ENCODE measurements around the gene MAD1L1.

- TF ChIP-seq POLR2A (IDR thresholded peaks at IDR 0.05) (no peak), CTCF (IDR thresholded peaks at IDR 0.05) (no peak), POLR2AphosphoS5 (IDR thresholded peaks at IDR 0.05) (no peak)
These were observed 235.9 kb downstream of the MAD1L1 start for GRCh38 chr7:1996816-1997215.
